ENCODE results near the gene KRTAP23-1. TPM values are rescaled to one million over a fixed set of nuclear protein-coding genes. Genes with fewer than 3 reads are reported as not detected.

Gene KRTAP23-1, protein sequence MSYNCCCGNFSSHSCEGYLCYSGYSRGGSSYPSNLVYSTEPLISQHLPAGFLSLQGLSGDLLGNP
- not detected in 2 replicates for total RNA-seq

DNA sequence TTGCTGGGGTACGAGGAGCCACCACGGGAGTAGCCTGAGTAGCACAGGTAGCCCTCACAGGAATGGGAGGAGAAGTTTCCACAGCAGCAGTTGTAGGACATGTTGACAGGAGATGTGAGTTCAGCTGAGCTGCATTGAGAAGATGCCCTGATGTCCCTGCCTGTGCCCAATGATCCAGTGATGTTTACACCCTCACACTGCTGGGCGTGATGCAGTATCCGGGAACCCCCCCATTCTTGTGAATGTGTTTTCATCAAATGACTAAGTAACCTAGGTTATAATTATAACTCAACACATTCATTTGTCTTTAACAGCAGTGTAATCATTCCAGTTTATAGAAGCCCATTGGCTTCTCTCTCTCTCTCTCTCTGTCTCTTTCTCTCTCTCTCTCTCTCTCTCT lies at the start of gene KRTAP23-1:
Gene KRTAP23-1, minus strand, starts transcription at position 101 of the 400 bp plus-strand sequence. Its CDS starts 0 bp downstream, at position 101.

DNA sequence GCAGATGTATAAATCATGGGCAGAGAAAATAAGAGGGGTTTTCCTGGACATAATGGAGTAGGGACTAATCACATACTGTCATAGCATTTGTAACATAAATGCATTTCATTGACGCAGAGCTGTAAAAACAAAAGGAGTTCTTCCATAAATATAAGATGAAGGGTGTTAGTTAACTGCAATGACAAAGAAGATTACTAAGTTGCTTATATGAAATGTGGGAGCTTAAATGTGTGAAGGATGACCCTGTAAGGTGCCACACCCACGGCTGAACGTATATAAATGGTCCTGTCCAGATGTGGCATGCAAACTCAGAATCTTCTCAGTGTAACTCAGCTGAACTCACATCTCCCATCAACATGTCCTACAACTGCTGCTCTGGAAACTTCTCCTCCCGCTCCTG lies 47.3 kb upstream of the KRTAP23-1 start, which contains the start of gene KRTAP13-1:
Gene KRTAP13-1, plus strand, starts transcription at position 301 of the 400 bp plus-strand sequence. Its CDS starts 56 bp downstream, at position 357.

GRCh38 chr21:30372139-30372770 lies 23.8 kb upstream of the KRTAP23-1 start, which contains the start of gene KRTAP13-2:
KRTAP13-2 (minus strand) TSS chr21:30372271; CDS start chr21:30372213, 58 bp downstream.

DNA sequence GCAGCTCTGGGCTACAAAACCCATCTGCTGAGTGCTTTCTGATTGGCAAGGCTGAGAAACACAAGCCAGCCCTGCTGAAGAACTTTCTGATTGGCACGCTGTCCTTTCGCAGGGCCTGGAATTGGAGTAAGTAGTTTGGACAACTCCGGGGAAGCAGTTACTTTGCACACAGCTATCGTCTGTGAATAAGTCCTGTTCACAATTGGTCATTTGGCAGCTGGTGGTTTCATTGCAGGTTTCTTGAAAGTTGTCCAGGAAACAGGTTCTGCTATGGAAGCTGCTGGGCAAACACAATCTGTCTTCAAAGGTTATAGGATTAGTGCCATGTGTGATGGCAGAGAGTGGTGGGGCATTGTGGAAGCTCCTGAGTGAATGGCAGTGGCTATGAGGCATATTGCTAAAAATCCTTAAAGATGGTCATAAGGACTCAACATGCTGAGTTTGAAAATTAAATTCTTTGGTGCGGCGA lies 11.1 kb downstream of the KRTAP23-1 start, which contains the start of gene KRTAP27-1:
Gene KRTAP27-1, minus strand, starts transcription at position 419 of the 469 bp plus-strand sequence. Its CDS starts 26 bp downstream, at position 393.

DNA sequence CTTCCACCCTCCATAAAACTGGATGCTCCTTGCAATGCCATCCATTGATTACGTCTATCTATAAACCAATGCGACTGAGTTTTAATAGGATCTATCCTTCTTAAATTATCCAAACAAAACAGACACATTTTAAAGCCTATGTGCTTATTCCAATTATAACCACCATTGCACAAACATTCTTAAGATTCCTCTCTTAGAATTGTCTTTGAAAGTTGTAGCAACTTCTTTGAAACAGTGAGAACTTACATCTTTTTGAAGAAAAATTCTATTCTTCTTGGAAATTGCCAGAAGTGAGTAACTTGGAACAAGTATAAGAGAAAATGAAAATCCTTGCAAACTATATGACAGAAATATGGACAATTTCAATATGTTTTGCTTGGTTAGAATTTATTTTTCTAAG lies 28.2 kb downstream of the KRTAP23-1 start, which contains the start of gene KRTAP26-1:
Gene KRTAP26-1, minus strand, starts transcription at position 101 of the 400 bp plus-strand sequence. CDS start 280 bp downstream, outside the sequence.

Small RNAs within 50 kb of the gene (small RNA-seq; reads per million reads assigned to genes)
- gene KRTAP23-1 (not detected), gene MIR4327 (not detected)

Other genes with a start within 250 kb of the KRTAP23-1 start
- not detected in 2 replicates for gene CLDN17, start 181.8 kb downstream of the KRTAP23-1 start, total RNA-seq
- gene CLDN8, start 132.5 kb downstream of the KRTAP23-1 start, total RNA-seq: not detected in 2 replicates
- not detected in 2 replicates for gene KRTAP24-1, start 65.7 kb downstream of the KRTAP23-1 start, total RNA-seq
- not detected in 2 replicates for gene KRTAP25-1, start 59.1 kb downstream of the KRTAP23-1 start, total RNA-seq
- not detected in 2 replicates for gene KRTAP26-1, start 28.3 kb downstream of the KRTAP23-1 start, total RNA-seq
- gene KRTAP27-1, start 10.9 kb downstream of the KRTAP23-1 start, total RNA-seq: not detected in 2 replicates
- not detected in 2 replicates for gene KRTAP13-2, start 23.7 kb upstream of the KRTAP23-1 start, total RNA-seq
- not detected in 2 replicates for gene KRTAP13-1, start 47.4 kb upstream of the KRTAP23-1 start, total RNA-seq
- not detected in 2 replicates for gene KRTAP13-3, start 77.3 kb upstream of the KRTAP23-1 start, total RNA-seq
- gene KRTAP13-4, start 81.6 kb upstream of the KRTAP23-1 start, total RNA-seq: not detected in 2 replicates
- gene KRTAP15-1, start 91.7 kb upstream of the KRTAP23-1 start, total RNA-seq: not detected in 2 replicates
- gene KRTAP19-1, start 131.8 kb upstream of the KRTAP23-1 start, total RNA-seq: not detected in 2 replicates
- not detected in 2 replicates for gene KRTAP19-2, start 138.8 kb upstream of the KRTAP23-1 start, total RNA-seq
- not detected in 2 replicates for gene KRTAP19-3, start 143.4 kb upstream of the KRTAP23-1 start, total RNA-seq
- not detected in 2 replicates for gene KRTAP19-4, start 148.6 kb upstream of the KRTAP23-1 start, total RNA-seq
- not detected in 2 replicates for gene KRTAP19-5, start 153.5 kb upstream of the KRTAP23-1 start, total RNA-seq
- gene KRTAP19-6, start 193.3 kb upstream of the KRTAP23-1 start, total RNA-seq: not detected in 2 replicates
- not detected in 2 replicates for gene KRTAP19-7, start 212.7 kb upstream of the KRTAP23-1 start, total RNA-seq
- gene KRTAP22-2, start 241.8 kb upstream of the KRTAP23-1 start, total RNA-seq: not detected in 2 replicates
- not detected in 2 replicates for gene KRTAP6-3, start 243.8 kb upstream of the KRTAP23-1 start, total RNA-seq

Measured in placental epithelial cell (primary cell).